Adipose tissue (tissue), 3 donors: ENCODE results near the gene OR10X1. TPM values are rescaled to one million over a fixed set of nuclear protein-coding genes. Genes with fewer than 3 reads are reported as not detected.

Experiments
- H3K27ac ChIP-seq: one replicate; pipeline ENCODE4 v1.5.1; 2013; ENCODE audit warnings: low read depth, low read length
- WGBS, 3 donors: extraction: QIAGEN DNeasy Blood & Tissue Kit; methylation state at CpG; one replicate each; pipeline ENCODE4 v1.1.7; 2013; 5-methylcytosine and 5-hydroxymethylcytosine counted together
- polyA plus RNA-seq, 3 donors: library from polyadenylated mRNA; stranded (reverse); fragments of 200-250 nt; gene quantifications; one replicate each; pipeline ENCODE4 v1.2.3, GENCODE V29; 2013
- donor health status: healthy with polysubstance abuse.
- donor health status: Bipolar disorder and iron deficiency.
- donor health status: healthy.

OR10X1 gene, protein sequence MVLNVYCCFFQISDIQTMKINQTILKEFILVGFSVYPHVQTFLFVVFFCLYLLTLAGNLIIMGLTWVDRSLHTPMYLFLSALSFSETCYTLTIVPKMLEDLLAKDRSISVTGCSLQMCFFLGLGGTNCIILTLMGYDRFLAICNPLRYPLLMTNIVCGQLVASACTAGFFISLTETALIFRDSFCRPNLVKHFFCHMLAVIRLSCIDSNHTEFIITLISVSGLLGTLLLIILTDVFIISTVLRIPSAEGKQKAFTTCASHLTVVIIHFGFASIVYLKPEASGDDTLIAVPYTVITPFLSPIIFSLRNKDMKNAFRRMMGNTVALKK
- not detected for polyA plus RNA-seq

DNA sequence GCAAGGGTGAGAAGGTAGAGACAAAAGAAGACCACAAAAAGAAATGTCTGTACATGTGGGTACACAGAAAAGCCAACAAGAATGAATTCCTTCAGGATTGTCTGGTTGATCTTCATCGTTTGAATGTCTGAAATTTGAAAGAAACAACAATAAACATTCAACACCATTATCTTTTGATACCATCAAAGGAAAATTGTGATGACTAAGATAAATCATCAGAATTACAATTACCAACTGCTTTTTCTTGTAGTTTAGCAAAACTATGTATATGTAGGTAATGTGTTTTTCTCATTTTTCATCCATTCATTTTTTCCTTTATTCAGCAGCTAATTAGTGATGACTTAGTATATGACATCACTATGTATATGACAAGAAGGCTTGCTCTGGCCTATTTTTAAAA is at the start of gene OR10X1:
Gene OR10X1, minus strand, starts transcription at position 167 of the 400 bp plus-strand sequence. Its CDS starts 0 bp downstream, at position 167.
- WGBS, 3 donors, result 44 to 92% (median 89%) methylated on average over 1 of the region's 1 CpG
- H3K27ac ChIP-seq, result no peak within 1 kb of the TSS

DNA sequence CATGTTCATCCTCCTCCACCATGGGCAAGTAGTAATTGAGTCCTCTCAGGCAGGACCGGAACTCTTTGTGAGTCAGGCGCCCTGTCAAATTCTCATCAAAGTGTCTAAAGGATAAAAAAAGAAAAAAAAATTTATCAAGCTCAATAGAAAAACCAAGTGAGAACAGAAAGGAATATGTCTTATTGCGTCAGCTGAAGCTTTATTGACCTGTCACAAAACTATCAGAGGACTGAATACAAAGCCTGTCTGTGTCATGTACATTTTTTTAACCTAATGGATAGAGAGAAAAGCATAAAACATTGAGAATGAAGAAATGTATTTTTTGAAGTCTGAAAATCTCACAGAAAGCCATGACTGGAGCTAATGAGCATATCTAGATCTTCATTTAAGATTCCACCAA is 34.1 kb upstream of the OR10X1 start:
- WGBS, 3 donors, result 68 to 96% (median 95%) methylated on average over 3 of the region's 3 CpGs
- no peak overlapping the region for H3K27ac ChIP-seq

DNA sequence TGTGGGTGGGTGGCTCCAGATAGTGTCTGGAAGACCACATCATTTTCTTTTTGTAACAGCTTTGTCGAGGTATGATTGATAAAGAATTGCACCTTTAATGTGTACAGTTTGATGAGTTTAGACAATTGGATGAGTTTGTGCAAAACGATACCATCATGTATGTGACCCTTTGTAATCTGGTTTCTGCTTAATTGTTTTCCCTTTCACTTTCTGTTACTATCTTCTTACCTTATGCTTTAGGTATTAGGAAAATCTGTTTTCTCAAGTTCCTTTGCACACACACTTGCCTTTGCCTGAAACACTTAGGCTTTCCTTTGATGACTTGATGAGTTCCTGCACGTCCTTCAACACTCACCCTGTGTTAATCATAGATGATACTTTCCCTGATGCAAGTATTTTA is 32.2 kb upstream of the OR10X1 start:
- WGBS, 3 donors, result 37 to 75% (median 74%) methylated on average over 3 of the region's 3 CpGs

DNA sequence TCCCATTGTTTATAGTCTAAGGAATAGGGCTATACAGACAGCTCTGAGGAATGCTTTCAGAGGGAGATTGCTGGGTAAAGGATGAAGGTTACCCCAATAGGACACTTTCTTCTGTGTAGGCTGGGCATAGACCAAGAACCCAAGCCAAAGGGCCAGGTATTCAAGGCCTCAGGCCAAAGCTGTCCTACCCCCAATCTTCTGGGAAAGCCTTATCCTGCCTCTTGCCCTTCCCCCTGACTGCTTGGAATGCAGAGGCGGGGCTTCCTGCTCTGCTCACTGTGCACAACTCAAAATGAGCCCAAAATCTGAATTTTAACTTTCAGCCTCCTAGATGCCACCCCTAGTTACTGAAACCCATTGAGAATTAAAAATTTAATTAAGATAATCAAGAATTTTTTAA is 27.6 kb upstream of the OR10X1 start:
- no peak overlapping the region for H3K27ac ChIP-seq
- WGBS, 3 donors, result 64 to 86% (median 69%) methylated on average over 1 of the region's 1 CpG

More for the DNA sequence above, 32.2 kb upstream of the OR10X1 start:
- no peak overlapping the region for H3K27ac ChIP-seq

DNA sequence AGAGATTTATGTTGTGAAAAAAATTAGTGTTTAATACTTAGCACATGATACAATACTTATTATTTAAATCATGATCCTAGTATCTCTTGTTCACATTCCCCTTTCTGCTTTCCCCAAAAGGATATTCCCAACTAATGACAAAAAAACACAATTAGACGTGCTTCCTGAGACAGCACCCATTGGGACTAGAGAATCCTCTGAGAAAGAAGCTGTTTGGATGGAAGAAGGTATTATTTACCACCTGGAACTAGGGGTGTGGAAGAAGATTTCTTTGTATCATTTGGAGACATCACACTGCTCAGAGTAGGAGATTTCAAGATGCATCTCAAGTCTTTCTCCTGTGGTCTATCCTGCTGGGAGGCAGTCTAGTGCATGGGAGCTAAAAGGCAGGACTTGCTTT is 25.3 kb upstream of the OR10X1 start, which contains the start of gene OR10Z1:
Gene OR10Z1, plus strand, starts transcription at position 301 of the 400 bp plus-strand sequence. CDS start 1,171 bp downstream, outside the sequence.
- H3K27ac ChIP-seq, result no peak within 1 kb of the TSS
- WGBS, 3 donors, result 55 to 77% (median 74%) methylated on average over 1 of the region's 1 CpG

DNA sequence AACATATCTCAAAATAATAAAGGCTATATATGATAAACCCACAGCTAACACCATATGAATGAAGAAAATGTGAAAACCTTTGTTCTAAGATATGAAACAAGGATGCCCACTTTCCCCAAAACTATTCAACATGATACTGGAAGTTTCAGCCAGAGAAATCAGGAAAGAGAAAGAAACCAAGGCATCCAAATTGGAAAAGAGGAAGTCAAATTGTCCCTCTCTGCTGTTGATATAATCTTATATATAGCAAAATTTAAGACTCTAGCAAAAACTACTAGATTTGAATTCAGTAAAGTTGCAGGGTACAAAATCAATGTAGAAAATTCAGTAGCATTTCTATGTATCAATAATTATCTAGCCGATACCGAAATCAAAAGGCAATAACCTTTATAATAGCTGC is 21.0 kb upstream of the OR10X1 start:
- no peak overlapping the region for H3K27ac ChIP-seq
- 49 to 93% (median 78%) methylated on average over 2 of the region's 2 CpGs for WGBS, 3 donors

DNA sequence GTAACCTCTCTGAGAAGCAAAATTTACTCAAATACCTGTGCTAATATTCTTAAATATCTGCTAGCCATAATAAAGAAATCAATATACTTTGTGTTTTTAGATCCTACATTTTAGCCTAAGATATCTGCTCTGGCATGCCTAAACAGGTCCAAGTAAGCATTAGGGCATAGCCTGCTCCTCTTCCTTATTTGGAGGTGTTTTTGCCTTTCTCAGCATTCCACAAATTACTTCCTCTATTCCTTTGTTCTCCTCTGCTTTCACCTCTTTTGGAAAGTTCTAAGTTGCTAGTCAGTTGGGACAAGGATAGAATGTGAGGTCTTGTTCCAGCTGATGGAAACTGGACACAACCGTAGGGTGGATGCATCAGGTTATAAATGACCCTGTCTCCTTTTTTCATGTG is 7.2 kb upstream of the OR10X1 start:
- 62 to 88% (median 77%) methylated on average over 1 of the region's 1 CpG for WGBS, 3 donors
- H3K27ac ChIP-seq, result no peak overlapping the region

DNA sequence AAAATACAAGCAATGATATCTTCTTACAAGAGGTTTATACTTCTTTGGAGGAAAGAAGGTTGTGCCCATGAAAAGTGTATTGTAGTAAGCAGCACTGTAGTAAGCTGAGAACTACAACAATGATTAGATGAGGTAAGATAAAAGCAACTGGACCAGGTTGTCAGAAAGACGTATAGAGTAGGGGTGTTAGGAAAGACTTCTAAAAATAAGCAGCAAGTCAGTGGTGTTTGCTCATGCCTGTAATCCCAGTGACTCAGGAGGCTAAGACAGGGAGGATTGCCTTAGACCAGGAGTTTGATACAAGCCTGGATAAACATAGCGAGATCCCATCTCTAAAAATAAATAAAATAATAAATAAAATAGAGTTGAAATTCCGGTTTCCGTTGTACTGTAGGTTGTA is 4.3 kb upstream of the OR10X1 start:
- 65 to 79% (median 69%) methylated on average over 4 of the region's 4 CpGs for WGBS, 3 donors
- no peak overlapping the region for H3K27ac ChIP-seq

DNA sequence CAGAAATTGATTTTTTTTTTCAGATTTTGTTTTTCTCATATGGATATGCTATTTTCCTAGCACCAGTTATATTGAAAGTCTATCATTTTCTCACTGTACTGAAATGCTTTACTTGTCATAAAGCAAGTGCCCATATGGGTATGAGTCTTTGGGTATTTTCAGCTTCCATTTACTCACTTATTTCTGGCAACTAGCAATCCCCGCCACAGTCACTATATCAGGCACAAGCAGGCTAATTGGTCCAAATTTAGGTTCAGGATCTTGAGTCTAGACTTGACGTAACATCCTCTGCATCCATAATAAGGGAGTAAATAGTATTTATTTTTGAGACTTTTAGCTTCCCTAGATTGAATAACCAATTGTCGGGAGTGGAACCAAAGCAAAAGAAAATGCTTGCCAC is 2.1 kb downstream of the OR10X1 start:
- H3K27ac ChIP-seq, result no peak overlapping the region
- 78 to 89% (median 88%) methylated on average over 3 of the region's 3 CpGs for WGBS, 3 donors

DNA sequence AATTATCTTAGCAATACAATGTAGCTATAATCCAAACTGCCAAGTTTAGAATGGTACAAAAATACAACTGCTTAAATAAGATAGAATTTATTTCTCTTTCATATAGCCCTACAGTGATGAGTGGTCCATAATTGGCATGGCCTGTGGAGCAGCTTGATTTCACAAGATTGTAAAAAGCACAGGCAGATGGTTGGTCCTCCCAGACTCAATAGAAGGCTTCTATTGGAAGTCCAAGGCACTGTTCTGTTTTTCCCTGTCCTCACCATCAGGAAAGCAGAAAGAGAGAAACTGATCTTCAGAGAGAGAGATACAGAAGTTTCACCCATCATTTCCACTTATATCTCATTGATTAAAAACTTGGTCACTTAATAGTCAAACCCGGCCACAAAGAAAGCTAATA is 7.5 kb downstream of the OR10X1 start:
- H3K27ac ChIP-seq, result no peak overlapping the region
- 71 to 85% (median 85%) methylated on average over 1 of the region's 1 CpG for WGBS, 3 donors

DNA sequence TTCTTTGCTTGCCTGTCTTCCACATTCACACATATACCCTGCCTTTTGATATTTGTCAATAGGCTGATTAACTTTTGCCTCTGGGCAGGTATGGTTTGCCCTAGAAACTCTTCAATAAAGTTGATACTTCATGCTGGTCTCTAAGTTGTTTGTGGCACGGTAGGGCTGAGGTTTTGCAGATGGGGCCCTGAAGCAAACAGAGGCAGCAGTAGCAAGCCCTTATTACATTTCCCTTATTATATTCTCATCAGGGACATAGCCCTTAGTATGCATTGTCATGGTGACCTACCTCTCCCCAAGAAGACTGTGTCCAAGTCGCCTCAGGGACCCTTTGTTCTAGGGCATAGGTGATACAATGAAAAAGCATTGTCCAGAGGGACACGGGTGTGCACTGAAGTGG is 9.2 kb downstream of the OR10X1 start, which contains the start of gene OR6P1:
Gene OR6P1, minus strand, starts transcription at position 101 of the 400 bp plus-strand sequence. CDS start 6,976 bp downstream, outside the sequence.
- whole genome bisulfite sequencing, 3 donors, result 46 to 76% (median 75%) methylated on average over 3 of the region's 3 CpGs
- no peak within 1 kb of the TSS for H3K27ac ChIP-seq

DNA sequence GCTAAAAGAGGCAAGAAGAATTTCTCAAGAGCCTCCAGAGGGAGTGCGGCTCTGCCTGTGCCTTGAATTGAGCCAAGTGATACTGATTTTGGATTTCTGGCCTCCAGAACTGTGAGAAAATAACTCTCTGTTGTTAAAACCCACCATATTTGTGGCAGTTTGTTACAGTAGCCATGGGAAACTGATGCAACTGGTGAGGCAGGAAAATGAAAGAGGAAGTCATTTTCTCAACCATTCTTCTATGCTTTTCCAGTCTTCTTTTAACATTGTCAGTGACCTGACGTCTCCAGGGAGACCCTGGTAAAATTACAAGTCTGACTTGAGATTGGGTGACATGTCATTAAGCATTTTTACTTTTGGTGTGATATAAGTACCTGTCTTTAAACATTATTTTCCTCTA is 15.1 kb downstream of the OR10X1 start:
- no peak overlapping the region for H3K27ac ChIP-seq
- 48 to 52% (median 50%) methylated on average over 2 of the region's 2 CpGs for whole genome bisulfite sequencing, 3 donors

DNA sequence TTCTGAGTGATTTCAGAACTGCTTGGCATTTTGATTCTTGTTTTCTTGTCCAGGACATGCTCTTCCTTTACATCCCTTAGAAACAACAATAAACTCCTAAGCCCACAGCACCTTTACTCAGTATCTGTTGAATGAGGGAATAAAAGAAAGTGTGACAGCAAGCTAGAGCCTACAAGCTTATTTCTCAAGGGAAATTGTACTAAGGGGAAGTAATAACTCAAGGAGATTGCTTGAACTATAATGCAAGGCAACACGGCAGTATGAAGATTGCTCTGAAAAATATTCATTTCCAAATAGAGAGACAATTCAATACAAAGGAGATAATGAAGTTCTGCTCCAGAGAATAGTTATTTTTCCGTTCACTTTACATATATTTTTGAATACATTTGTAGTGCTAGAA is 15.8 kb downstream of the OR10X1 start:
- WGBS, 3 donors, result 55 to 60% (median 56%) methylated on average over 2 of the region's 2 CpGs
- H3K27ac ChIP-seq, result no peak overlapping the region

DNA sequence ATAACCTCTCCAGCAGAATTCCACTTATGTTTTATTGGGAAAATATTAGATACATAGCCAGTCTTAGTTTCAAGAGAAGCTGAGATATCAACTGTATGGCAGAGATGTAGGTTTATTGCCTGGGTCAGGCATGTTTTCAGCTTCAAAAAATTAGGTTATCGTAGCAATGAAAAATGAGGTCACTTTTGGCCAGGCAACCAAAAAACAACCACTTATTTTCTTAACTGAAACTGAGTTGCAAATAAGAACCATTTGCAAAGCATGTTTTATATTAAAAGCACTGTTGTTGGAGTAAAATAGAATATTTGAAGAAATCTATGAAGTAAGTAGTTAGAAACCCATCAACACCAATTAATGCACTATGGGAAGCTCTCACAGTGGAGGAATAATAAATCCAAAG is 20.0 kb downstream of the OR10X1 start:
- no peak overlapping the region for H3K27ac ChIP-seq
- WGBS, 3 donors, result 63 to 75% (median 69%) methylated on average over 1 of the region's 1 CpG

DNA sequence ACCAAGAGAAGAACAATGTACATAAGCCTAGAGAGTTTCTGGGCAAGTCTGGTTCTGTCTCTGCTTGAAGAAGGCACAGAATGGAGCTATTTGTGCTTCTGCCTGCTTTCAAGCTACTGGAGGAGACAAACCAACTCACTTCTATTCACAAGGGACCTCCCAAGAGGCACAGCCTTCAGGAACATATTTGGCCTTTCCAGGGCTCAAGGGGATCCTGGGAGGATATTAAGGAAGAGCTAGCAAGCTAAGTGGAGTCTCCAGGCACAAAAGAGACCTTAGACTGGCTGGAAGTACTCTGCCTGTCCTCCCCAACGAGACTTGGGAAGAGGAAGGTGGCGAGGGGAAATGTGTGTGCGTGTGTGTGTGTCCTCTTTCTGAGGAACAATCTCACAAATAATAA is 25.3 kb downstream of the OR10X1 start, which contains the start of gene OR6Y1:
Gene OR6Y1, minus strand, starts transcription at position 54 of the 400 bp plus-strand sequence. CDS start 6,300 bp downstream, outside the sequence.
- H3K27ac ChIP-seq, result no peak within 1 kb of the TSS
- WGBS, 3 donors, result 62 to 74% (median 72%) methylated on average over 3 of the region's 3 CpGs

DNA sequence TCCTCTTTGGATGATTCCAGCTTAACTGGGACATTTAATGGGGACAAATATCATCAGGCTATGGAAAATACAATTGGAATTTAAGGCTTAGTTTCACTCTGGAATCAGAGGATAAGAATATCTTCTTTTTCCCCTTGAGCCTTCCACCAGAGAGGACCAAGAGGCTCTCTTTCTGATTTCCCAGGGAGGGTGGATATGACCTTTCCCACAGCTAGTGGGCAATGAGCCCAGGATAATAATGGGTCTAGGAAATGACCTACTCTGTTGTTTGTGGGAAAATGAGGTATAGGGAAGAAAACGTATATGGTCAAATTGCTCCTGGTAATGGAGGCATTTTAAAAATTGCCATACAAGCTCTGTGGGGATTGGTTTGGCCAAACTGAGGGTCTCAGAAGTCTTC is 27.4 kb downstream of the OR10X1 start:
- WGBS, 3 donors, result 60 to 76% (median 71%) methylated on average over 1 of the region's 1 CpG
- no peak overlapping the region for H3K27ac ChIP-seq

DNA sequence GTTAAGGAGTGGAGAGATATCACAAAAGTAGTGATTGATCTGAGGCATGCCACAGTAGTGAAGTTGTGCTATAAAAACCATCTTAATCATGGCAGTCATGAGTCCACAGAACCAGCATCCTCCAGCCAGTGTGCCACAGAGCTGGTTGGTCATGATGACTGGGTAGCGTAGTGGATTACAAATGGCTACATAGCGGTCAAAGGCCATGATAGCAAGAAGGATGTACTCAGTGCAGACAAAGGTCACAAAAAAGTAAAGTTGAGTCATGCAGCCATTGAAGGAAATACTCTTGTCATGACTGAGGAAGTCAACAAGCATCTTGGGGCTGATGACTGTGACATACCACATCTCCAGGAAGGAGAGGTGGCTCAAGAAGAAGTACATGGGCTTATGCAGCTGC is 32.2 kb downstream of the OR10X1 start:
- WGBS, 3 donors, result 89 to 98% (median 97%) methylated on average over 2 of the region's 2 CpGs
- H3K27ac ChIP-seq, result no peak overlapping the region

DNA sequence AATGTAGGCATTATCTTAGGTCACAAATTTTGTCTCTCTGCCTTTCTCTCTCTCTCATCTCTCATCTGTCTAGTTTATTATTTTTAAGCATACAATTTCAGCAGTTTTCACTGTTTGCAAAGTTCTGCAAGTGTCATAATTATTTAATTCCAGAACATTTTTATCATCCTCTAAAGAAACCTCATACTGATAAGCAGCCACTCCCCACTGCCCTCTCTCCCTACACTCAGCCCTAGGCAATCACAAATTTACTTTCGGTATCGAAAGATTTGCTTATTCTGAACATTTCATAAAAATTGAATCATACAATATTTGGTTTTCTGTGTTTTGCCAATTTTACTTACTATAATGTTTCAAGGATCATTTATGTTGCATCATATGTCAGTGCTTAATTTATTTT is 42.1 kb downstream of the OR10X1 start:
- WGBS, 3 donors, result 67 to 82% (median 68%) methylated on average over 2 of the region's 2 CpGs

DNA sequence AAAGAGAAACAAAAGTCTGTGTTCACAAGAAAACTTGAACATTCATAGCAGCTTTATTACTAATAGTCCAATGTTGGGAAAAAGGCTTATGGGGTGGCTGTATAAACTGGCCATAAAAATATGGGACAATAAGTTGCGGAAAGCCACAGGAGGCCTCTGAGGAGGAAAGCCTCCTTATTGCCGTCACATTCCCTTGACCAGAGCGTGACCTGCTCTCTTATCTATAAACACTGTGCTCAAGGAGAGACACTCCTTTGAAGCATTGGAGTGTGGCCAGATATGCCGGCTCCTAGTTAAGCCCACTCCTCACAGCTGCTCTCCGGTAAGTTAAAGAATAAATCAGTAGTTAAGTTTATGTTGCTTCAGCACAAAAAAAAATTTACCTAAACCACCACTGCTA is 45.2 kb downstream of the OR10X1 start:
- H3K27ac ChIP-seq, result no peak overlapping the region
- 21 to 58% (median 53%) methylated on average over 5 of the region's 5 CpGs for WGBS, 3 donors

More for the DNA sequence above, 42.1 kb downstream of the OR10X1 start:
- H3K27ac ChIP-seq, result no peak overlapping the region
